Stimulated activated CD8-positive, alpha-beta memory T cell treated with anti-CD3 and anti-CD28 coated beads, Interleukin-2, amount 100 ng/mL, for 1 hour (primary cell): Measurements from ENCODE around the gene POP7.
"Not testable (repeated sequence)": the region's sequence is repeated elsewhere in the genome, so short reads cannot be mapped to it uniquely, and the experiment has no call there.

Experiments
- DNase-seq, 2 donors: peaks; one replicate each; pipeline ENCODE4 v3.0.0-alpha.2; 2020; ENCODE audit warnings: low read depth in 2 of 2

The POP7 gene

GRCh38 chr7:100723732-100724275 lies 17.9 kb downstream of the POP7 start:
- DNase-seq, result no peak

DNA sequence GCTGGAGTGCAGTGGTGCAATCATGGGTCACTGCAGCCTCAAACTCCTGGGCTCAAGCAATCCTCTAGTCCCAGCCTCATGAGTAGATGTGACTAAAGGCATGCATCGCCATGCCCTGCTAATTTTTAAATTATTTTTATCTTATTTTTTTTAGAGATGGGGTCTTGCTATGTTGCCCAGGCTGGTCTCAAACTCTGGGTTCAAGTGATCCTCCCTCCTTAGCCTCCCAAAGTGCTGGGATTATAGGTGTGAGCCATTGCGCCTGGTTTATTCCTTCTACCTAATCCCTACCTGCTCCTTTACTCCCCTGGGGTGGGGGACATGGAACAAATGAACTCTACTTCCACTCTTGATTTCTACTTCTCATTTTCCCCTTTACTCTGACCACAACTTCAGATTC lies 18.4 kb downstream of the POP7 start:
- DNase-seq, result not testable (repeated sequence)

DNA sequence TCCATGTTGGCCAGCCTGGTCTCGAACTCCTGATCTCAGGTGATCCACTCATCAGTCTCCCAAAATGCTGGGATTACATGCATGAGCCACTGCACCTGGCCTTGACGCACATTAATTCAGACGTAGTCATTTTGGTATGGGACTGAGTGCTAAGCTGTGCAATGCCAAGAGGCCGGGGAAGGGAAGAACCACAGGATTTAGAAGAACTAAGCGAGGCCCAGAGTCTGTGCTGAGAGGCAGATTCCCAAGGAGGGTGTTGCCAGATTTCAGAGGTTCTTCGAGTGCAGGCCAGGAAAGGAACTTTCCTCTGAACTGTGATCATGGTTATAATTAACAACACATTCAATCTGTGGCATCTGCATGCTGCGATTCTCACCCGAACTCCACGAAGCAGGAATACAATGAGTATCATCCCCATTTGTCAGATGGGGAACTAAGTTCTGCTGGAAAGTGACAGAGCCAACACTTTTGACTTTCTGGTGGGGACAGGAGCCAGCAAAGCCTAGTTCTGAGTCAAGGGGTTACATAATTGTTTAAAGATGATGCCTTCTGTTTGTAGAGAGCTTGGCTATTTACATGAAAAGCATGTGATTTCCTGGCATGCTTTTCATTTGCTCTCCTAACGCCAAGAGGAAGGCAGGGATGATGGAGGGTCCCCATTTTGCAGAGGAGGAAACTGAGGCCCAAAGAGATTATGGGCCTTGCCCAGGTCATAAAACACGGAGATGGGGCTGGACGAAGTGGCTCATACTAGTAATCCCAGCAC lies 21.3 kb downstream of the POP7 start:
- DNase-seq, result no peak

DNA sequence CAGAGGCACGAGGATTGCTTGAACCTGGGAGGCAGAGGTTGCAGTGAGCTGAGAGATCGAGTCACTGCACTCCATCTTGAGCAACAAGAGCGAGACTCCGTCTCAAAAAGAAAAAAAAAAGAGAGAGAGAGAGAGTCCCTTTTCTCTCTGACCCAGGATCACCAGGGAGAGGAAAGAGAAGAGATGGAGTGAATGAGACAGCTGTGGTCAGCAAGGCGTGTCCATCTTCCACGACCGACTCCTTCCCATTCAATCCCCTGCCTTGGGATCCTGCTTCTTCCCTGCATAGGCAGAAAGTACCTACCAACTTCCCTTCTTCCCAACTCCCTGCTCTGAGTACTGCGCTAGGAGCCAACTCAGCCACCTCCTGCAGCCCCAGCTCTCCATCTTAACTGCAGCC lies 22.3 kb downstream of the POP7 start:
- no peak for DNase-seq

DNA sequence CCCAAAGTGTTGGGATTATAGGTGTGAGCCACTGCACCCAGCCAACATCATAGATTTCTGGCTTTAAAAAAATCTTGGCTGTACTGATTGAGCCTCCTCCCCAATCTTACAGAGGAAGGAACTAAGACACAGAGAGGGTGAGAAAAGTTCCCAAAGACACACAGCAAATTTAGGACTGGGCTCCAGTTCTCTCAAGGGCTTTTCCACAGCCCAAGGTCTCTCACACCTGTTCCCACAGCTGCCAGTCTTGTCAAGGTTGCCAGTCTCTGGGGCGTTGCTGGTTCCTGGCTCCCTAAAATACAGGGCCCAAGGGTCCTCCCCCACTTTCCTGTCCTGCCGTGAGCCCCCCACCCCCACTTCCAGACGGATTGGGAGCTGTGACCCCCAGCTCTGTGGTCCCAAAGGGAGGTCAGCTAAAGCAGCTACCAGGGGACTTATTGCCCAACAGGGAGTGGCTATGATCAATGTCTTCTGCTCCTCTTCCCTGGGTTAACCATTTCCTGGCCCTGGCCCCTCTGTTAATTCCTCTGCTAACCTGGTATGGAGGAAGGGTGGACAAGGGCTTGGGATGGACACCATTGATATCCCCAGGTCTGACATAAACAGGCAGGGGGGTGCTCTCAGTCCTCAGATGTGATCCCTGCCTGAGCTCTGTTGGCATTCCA lies 24.3 kb downstream of the POP7 start:
- no peak for DNase-seq

- no peak for DNase-seq
Observed at GRCh38 chr7:100731937-100732636, 26.2 kb downstream of the POP7 start.

DNA sequence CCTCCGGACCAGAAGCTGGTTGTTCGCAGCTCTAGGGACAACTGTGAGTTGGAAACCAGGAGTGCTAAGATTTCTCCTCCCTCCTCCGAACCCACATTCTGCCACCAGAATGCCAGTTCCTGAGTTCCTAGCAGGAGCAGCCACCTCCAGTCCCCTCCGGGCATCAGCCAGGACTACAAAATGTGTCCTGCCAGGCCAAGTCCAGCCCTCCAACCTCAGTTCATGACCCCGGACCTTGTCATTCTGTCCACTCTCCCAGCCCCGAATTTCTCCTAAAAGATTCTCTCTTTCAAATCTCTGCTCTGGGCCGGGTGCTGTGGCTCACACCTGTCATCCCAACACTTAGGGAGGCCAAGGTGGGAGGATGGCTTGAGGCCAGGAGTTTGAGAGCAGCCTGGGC lies 29.8 kb downstream of the POP7 start:
- DNase-seq, result no peak

GRCh38 chr7:100736671-100737070 lies 30.8 kb downstream of the POP7 start:
- no peak for DNase-seq

DNA sequence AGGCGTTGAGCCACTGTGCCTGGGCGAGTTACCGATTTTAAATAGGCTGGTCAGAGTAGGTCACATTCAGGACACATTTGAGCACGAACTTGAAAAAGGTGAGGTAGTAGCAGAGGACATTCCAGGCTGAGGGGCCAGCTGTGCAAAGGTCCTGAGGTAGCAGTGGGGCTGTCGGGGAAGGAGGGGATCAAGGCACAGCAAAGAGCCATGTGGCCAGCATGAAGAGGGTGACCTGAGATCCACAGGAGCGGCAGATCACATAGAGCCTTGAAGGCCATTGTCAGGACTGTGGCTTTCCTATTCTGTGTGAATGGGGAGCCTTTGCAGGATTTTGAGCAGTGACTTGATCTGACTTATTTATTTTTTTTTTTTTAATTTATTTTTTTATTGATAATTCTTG lies 34.0 kb downstream of the POP7 start:
- no peak for DNase-seq

DNA sequence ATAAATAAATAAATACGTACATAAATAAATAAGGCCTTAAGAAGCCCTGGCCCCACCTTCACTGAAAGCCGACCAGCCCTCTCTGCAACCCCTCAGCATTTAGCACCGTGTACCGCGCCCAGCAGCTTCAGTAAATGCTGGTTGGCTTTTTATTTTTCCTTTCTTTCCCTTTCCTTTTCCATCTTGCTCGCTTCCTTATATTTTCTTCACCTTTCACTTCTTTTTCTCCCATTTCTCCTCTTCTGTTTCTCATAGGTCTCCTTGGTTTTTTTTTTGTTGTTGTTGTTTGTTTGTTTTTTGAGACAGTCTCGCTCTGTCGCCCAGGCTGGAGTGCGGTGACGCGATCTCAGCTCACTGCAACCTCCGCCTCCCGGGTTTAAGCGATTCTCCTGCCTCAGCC lies 38.7 kb downstream of the POP7 start:
- no peak for DNase-seq

DNA sequence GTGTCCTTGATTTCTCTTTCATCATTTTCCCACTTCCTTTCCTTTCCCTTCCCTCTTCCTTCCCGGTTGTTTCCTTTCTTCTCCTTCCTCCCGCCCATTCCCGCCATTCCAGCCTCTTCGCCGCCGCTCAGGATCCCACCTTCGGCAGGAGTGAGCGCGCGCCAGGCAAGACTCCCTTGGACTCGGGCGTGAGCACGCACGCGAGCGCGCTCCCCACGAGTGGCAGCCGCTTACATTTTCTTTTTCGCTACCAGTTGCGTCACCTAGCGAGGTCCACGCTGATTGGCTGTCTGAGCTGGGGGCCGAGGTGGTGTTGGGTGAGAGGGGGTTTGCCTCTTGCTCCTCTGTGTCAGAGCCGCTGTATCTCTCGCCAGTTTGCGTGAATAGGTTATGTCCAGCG lies 39.3 kb downstream of the POP7 start:
- DNase-seq, result no peak

GRCh38 chr7:100752994-100753393 lies 47.1 kb downstream of the POP7 start:
- DNase-seq, result no peak

DNA sequence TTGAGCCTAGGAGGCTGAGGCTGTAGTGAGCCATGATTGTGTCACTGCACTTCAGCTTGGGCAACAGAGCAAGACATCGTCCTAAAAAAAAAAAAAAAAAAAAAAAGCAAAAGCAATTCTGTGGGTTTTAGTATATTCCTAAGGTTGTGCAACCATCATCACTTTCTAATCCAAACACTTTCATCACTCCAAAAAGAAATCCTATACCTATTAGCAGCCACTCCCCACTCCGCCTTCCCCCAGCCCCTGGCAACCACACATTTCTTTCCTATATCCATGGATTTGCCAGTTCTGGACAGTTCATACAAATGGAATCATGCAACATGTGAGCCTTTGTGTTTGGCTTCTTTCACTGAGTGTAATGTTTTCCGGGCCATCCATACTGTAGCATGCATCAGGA lies 47.8 kb downstream of the POP7 start:
- DNase-seq, result no peak
